HEK293T (cell line): ENCODE measurements around the gene EPHA4.

Experiments
- ELF4 ChIP-seq: fragments of 450-650 bp; IDR thresholded peaks from 2 replicates; pipeline ENCODE4 v1.6.1; 2017; ENCODE audit warnings: antibody characterized with exemption
- FOXK2 ChIP-seq: fragments of 450-650 bp; IDR thresholded peaks from 2 replicates; pipeline ENCODE4 v1.6.1; 2016; ENCODE audit warnings: mild to moderate bottlenecking
- HDGF ChIP-seq: fragments of 450-650 bp; IDR thresholded peaks from 2 replicates; pipeline ENCODE4 v1.6.1; 2017; ENCODE audit warnings: antibody characterized with exemption, borderline replicate concordance
- SP1 ChIP-seq: fragments of 450-650 bp; IDR thresholded peaks from 2 replicates; pipeline ENCODE4 v1.6.1; 2017
- SUZ12 ChIP-seq: fragments of 450-650 bp; IDR thresholded peaks from 2 replicates; pipeline ENCODE4 v1.6.1; 2016; ENCODE audit warnings: mild to moderate bottlenecking
- TARDBP ChIP-seq: fragments of 450-650 bp; IDR thresholded peaks from 2 replicates; pipeline ENCODE4 v1.6.1; 2016
- ZNF384 ChIP-seq: fragments of 450-650 bp; IDR thresholded peaks from 2 replicates; pipeline ENCODE4 v1.6.1; 2016
- TF ChIP-seq, protein P1 (sequence below): fragments of 450-650 bp; IDR thresholded peaks from 2 replicates; pipeline ENCODE4 v1.6.1; 2016

DNA sequence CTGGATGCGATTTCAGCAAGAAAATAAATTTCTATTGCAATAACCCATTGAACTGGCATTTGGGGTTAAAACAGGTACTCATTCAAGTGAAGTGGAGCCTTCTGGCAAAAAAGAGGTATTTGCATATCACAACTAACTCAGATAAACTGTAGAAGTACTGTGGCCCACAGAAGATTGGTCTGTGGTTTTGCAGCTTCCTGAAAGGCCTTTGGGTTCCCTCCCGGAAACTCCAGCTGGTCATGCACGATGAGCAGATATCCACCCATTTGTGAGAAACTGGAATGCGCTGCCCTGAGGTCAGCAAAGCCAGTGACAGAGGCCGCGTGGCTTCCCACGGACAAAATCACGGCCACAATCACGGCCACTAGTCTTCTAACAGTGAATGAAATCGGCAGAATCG is 106.3 kb downstream of the EPHA4 start:
- TF ChIP-seq ZNF384 (no peak), ELF4 (no peak), SUZ12 (no peak), TARDBP (no peak), SP1 (no peak), HDGF (no peak), FOXK2 (no peak)
- TF ChIP-seq, protein P1, sequence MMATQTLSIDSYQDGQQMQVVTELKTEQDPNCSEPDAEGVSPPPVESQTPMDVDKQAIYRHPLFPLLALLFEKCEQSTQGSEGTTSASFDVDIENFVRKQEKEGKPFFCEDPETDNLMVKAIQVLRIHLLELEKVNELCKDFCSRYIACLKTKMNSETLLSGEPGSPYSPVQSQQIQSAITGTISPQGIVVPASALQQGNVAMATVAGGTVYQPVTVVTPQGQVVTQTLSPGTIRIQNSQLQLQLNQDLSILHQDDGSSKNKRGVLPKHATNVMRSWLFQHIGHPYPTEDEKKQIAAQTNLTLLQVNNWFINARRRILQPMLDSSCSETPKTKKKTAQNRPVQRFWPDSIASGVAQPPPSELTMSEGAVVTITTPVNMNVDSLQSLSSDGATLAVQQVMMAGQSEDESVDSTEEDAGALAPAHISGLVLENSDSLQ, result no peak
